Keratinocyte (primary cell): ENCODE results near the gene CCDC170. TPM values are rescaled to one million over a fixed set of nuclear protein-coding genes. Genes with fewer than 3 reads are reported as not detected.

Source experiments
- DNase-seq: peaks from one replicate; pipeline ENCODE4 v3.0.0-alpha.2; 2011; ENCODE audit warnings: low read depth, missing footprints, low spot score
- FAIRE-seq: peaks from 2 replicates; lab custom pipeline; 2011; peaks lifted over from hg19 to GRCh38; lab: Jason Lieb, UNC
- H2AFZ ChIP-seq: 2 replicates; pipeline ENCODE4 v1.6.0; 2012; ENCODE audit warnings: low read length, control low read depth, inconsistent platforms; ENCODE audit not compliant: control insufficient read depth
- H3K27ac ChIP-seq: 2 replicates; pipeline ENCODE4 v1.5.1; 2011; ENCODE audit warnings: low read length; ENCODE audit not compliant: control insufficient read depth, insufficient read depth
- H3K27me3 ChIP-seq: 3 replicates; pipeline ENCODE4 v1.6.0; 2011; ENCODE audit warnings: low read length; ENCODE audit not compliant: control insufficient read depth, insufficient read depth; ENCODE audit errors: extremely low read depth
- H3K36me3 ChIP-seq, 2 experiments: 2 replicates in 1 of 2; 3 replicates in 1 of 2; pipeline ENCODE4 v1.5.1; 2011; ENCODE audit warnings: low read length in 2 of 2, mild to moderate bottlenecking in 1 of 2; ENCODE audit not compliant: control insufficient read depth in 2 of 2, insufficient read depth in 2 of 2; ENCODE audit errors: extremely low read depth in 1 of 2
- H3K4me1 ChIP-seq: 3 replicates; pipeline ENCODE4 v1.5.1; 2011; ENCODE audit warnings: low read length; ENCODE audit not compliant: control insufficient read depth, insufficient read depth; ENCODE audit errors: extremely low read depth
- H3K4me2 ChIP-seq: 3 replicates; pipeline ENCODE4 v1.6.0; 2011; ENCODE audit warnings: low read depth, low read length; ENCODE audit not compliant: control insufficient read depth, insufficient read depth; ENCODE audit errors: extremely low read depth
- H3K4me3 ChIP-seq, 3 experiments: fragments of 200-600 bp in 1 of 3; sonication (generic) in 1 of 3; 2 replicates in 2 of 3; 3 replicates in 1 of 3; pipeline ENCODE4 v1.5.1; 2011 to 2016; ENCODE audit warnings: low read length in 3 of 3, mild to moderate bottlenecking in 3 of 3, control low read depth in 2 of 3, inconsistent platforms in 1 of 3, low read depth in 1 of 3, mixed read lengths in 1 of 3, mixed run types in 1 of 3, moderate library complexity in 1 of 3; ENCODE audit not compliant: control insufficient read depth in 2 of 3, insufficient read depth in 2 of 3; ENCODE audit errors: extremely low read depth in 1 of 3
- H3K79me2 ChIP-seq: 2 replicates; pipeline ENCODE4 v1.6.0; 2012; ENCODE audit warnings: low read length; ENCODE audit not compliant: control insufficient read depth, insufficient read depth
- H3K9ac ChIP-seq: 3 replicates; pipeline ENCODE4 v1.6.0; 2011; ENCODE audit warnings: low read length; ENCODE audit not compliant: control insufficient read depth, insufficient read depth; ENCODE audit errors: extremely low read depth
- H3K9me1 ChIP-seq: 3 replicates; pipeline ENCODE4 v1.6.0; 2011; ENCODE audit warnings: low read length; ENCODE audit not compliant: control insufficient read depth, insufficient read depth; ENCODE audit errors: extremely low read depth
- H3K9me3 ChIP-seq: 2 replicates; pipeline ENCODE4 v1.5.1; 2012; ENCODE audit warnings: low read depth, low read length; ENCODE audit not compliant: control insufficient read depth
- H4K20me1 ChIP-seq: 3 replicates; pipeline ENCODE4 v1.6.0; 2011; ENCODE audit warnings: low read length; ENCODE audit not compliant: control insufficient read depth, insufficient read depth; ENCODE audit errors: extremely low read depth
- CTCF ChIP-seq, 3 experiments: IDR thresholded peaks in 1 of 3; conservative IDR thresholded peaks in 1 of 3; optimal IDR thresholded peaks in 1 of 3; 2 replicates in 2 of 3; 3 replicates in 1 of 3; pipeline versions ENCODE3 to v1.5.1; 2011; ENCODE audit warnings: low read length in 3 of 3, mild to moderate bottlenecking in 3 of 3, moderate library complexity in 2 of 3, control low read depth in 1 of 3, inconsistent platforms in 1 of 3; ENCODE audit not compliant: insufficient read depth in 2 of 3; ENCODE audit errors: extremely low read depth in 1 of 3
- EZH2 ChIP-seq: IDR thresholded peaks from one replicate; pipeline ENCODE4 v1.6.1; 2012; ENCODE audit warnings: inconsistent platforms, mild to moderate bottlenecking, low read length, moderate library complexity
- dilution Hi-C: fragments of 300-500 bp; cut with MboI; formaldehyde crosslinking; loops from one replicate; pipeline ENCODE4 v1.7.0; 2020; ENCODE audit warnings: low sequenced_read_pairs; ENCODE audit not compliant: extremely low pct_ligation_motif_present
- polyA plus RNA-seq, 5 experiments: library from polyadenylated mRNA; depleted of rRNA in 3 of 5; stranded (reverse) in 3 of 5; stranded (forward) in 1 of 5; unstranded in 1 of 5; fragments of >200 nt; gene quantifications; 1 replicate in 1 of 5; 2 replicates in 3 of 5; 3 replicates in 1 of 5; pipeline versions ENCODE4 v1.2.1 to v1.2.3, GENCODE V29; 2011 to 2012; ENCODE audit warnings: missing spikeins in 2 of 5, low read depth in 1 of 5, low replicate concordance in 1 of 5

Gene CCDC170
- polyA plus RNA-seq, 1 donor (not counting 4 experiments of a cell fraction or from before 2014, with no cell fraction given): 0.10 TPM

- dilution Hi-C loops: no loop called here
- Histone ChIP-seq H3K27me3 (peaks cover 3% of the 10 kb centered on the region), H3K9ac (no peak overlapping the region), H3K36me3 (no peaks in the 10 kb centered on the region), H3K4me1 (peaks cover 13% of the 10 kb centered on the region), H3K4me3 (no peak overlapping the region), H4K20me1 (no peaks in the 10 kb centered on the region), H2AFZ (no peak overlapping the region), H3K9me1 (no peaks in the 10 kb centered on the region), H3K27ac (no peak overlapping the region), H3K9me3 (no peaks in the 10 kb centered on the region), H3K79me2 (no peaks in the 10 kb centered on the region), H3K4me2 (no peak overlapping the region)
- TF ChIP-seq CTCF (optimal IDR thresholded peaks at IDR 0.05 in 1 of 3, IDR thresholded peaks at IDR 0.05 in 1 of 3, conservative IDR thresholded peaks at IDR 0.05 in 1 of 3; ENCODE audit: extremely low read depth in 1 of 3, insufficient read depth in 2 of 3, low read length in 3 of 3): no peak
- TF ChIP-seq EZH2: no peak
- no peak for DNase-seq
- no peak for FAIRE-seq
Measured at GRCh38 chr6:151624071-151624470, 130.3 kb downstream of the CCDC170 start.

- H3K4me1 ChIP-seq: peaks cover 13% of the 10 kb centered on the region
- no peak overlapping the region for H2AFZ ChIP-seq
- H3K27ac ChIP-seq: no peak overlapping the region
- no peak overlapping the region for H3K9ac ChIP-seq
- H3K4me3 ChIP-seq: no peak overlapping the region
- no peaks in the 10 kb centered on the region for H3K79me2 ChIP-seq
- H3K9me1 ChIP-seq: no peaks in the 10 kb centered on the region
- no peak overlapping the region for H3K4me2 ChIP-seq
- no peaks in the 10 kb centered on the region for H4K20me1 ChIP-seq
- no peaks in the 10 kb centered on the region for H3K36me3 ChIP-seq
- H3K9me3 ChIP-seq: no peaks in the 10 kb centered on the region
- dilution Hi-C loops: no loop called here
- FAIRE-seq: no peak
- DNase-seq: no peak
- H3K27me3 ChIP-seq: peaks cover 3% of the 10 kb centered on the region
- no peak for TF ChIP-seq EZH2
- no peak for TF ChIP-seq CTCF (optimal IDR thresholded peaks at IDR 0.05 in 1 of 3, IDR thresholded peaks at IDR 0.05 in 1 of 3, conservative IDR thresholded peaks at IDR 0.05 in 1 of 3; ENCODE audit: extremely low read depth in 1 of 3, insufficient read depth in 2 of 3, low read length in 3 of 3)
Measured at GRCh38 chr6:151624481-151624880, 130.7 kb downstream of the CCDC170 start.
